Trophoblast cell (in vitro differentiated cells and primary cell): ENCODE measurements around the gene ATF7.

Source experiments
- DNase-seq, 2 donors: peaks; one replicate each; pipeline ENCODE4 v3.0.0-alpha.2; 2016
- H2AFZ ChIP-seq: 2 replicates; pipeline ENCODE4 v1.6.1; 2013; ENCODE audit warnings: low read length, moderate library complexity, mild to moderate bottlenecking; ENCODE audit not compliant: insufficient read depth, poor library complexity
- H2AK5ac ChIP-seq: 2 replicates; pipeline ENCODE4 v1.6.1; 2013; ENCODE audit warnings: mild to moderate bottlenecking, low read length
- H2BK120ac ChIP-seq: 2 replicates; pipeline ENCODE4 v1.6.1; 2013; ENCODE audit warnings: low read length, mild to moderate bottlenecking, moderate library complexity; ENCODE audit not compliant: insufficient read depth, poor library complexity
- H2BK12ac ChIP-seq: 2 replicates; pipeline ENCODE4 v1.6.1; 2013; ENCODE audit warnings: mild to moderate bottlenecking, low read length, moderate library complexity
- H2BK5ac ChIP-seq: 2 replicates; pipeline ENCODE4 v1.6.1; 2013; ENCODE audit warnings: low read length, low read depth, moderate library complexity, mild to moderate bottlenecking; ENCODE audit not compliant: poor library complexity
- H3K14ac ChIP-seq: 2 replicates; pipeline ENCODE4 v1.6.1; 2013; ENCODE audit warnings: mild to moderate bottlenecking, low read length
- H3K18ac ChIP-seq: 2 replicates; pipeline ENCODE4 v1.6.1; 2013; ENCODE audit warnings: mild to moderate bottlenecking, low read length
- H3K23ac ChIP-seq: 2 replicates; pipeline ENCODE4 v1.6.1; 2013; ENCODE audit warnings: low read length
- H3K27ac ChIP-seq: 2 replicates; pipeline ENCODE4 v1.5.1; 2013; ENCODE audit warnings: low read depth, mild to moderate bottlenecking, inconsistent platforms, low read length, moderate library complexity
- H3K27me3 ChIP-seq: 2 replicates; pipeline ENCODE4 v1.6.1; 2013; ENCODE audit warnings: inconsistent platforms, mild to moderate bottlenecking, low read length, moderate library complexity; ENCODE audit not compliant: insufficient read depth
- H3K36me3 ChIP-seq, 2 experiments: 1 replicate in 1 of 2; 2 replicates in 1 of 2; pipeline ENCODE4 v1.6.1; 2013; ENCODE audit warnings: low read length in 2 of 2, mild to moderate bottlenecking in 2 of 2, moderate library complexity in 1 of 2; ENCODE audit not compliant: insufficient read depth in 2 of 2, control insufficient read depth in 1 of 2
- H3K4ac ChIP-seq: 2 replicates; pipeline ENCODE4 v1.6.1; 2013; ENCODE audit warnings: low read depth, mild to moderate bottlenecking, low read length, moderate library complexity
- H3K4me1 ChIP-seq, 2 experiments: 1 replicate in 1 of 2; 2 replicates in 1 of 2; pipeline ENCODE4 v1.6.1; 2013; ENCODE audit warnings: low read length in 2 of 2, mild to moderate bottlenecking in 2 of 2, moderate library complexity in 1 of 2; ENCODE audit not compliant: insufficient read depth in 2 of 2, control insufficient read depth in 1 of 2
- H3K4me2 ChIP-seq: 2 replicates; pipeline ENCODE4 v1.6.1; 2013; ENCODE audit warnings: inconsistent platforms, mild to moderate bottlenecking, low read length, moderate library complexity
- H3K4me3 ChIP-seq: 2 replicates; pipeline ENCODE4 v1.5.1; 2013; ENCODE audit warnings: mild to moderate bottlenecking, low read depth, low read length, inconsistent platforms
- H3K79me1 ChIP-seq: one replicate; pipeline ENCODE4 v1.6.1; 2013; ENCODE audit warnings: low read length
- H3K79me2 ChIP-seq: 2 replicates; pipeline ENCODE4 v1.6.1; 2013; ENCODE audit warnings: low read length, mild to moderate bottlenecking; ENCODE audit not compliant: control insufficient read depth, insufficient read depth, poor library complexity
- H3K9ac ChIP-seq: 2 replicates; pipeline ENCODE4 v1.6.1; 2013; ENCODE audit warnings: mild to moderate bottlenecking, low read length
- H3K9me3 ChIP-seq: 2 replicates; pipeline ENCODE4 v1.6.1; 2013; ENCODE audit warnings: low read depth, mild to moderate bottlenecking, control low read depth, inconsistent platforms, low read length; ENCODE audit not compliant: insufficient read depth
- H4K12ac ChIP-seq: 2 replicates; pipeline ENCODE4 v1.6.1; 2013; ENCODE audit warnings: low read depth, mild to moderate bottlenecking, low read length, moderate library complexity
- H4K8ac ChIP-seq: 2 replicates; pipeline ENCODE4 v1.6.1; 2013; ENCODE audit warnings: low read depth, mild to moderate bottlenecking, low read length, moderate library complexity
- H4K91ac ChIP-seq: one replicate; pipeline ENCODE4 v1.6.1; 2013; ENCODE audit warnings: low read depth, mild to moderate bottlenecking, low read length, moderate library complexity
- WGBS: extraction: QIAGEN DNeasy Blood & Tissue Kit; methylation state at CpG from one replicate; pipeline ENCODE4 v1.1.7; 2013; ENCODE audit warnings: missing lambda C conversion rate; ENCODE audit not compliant: insufficient read length, insufficient coverage; ENCODE audit errors: extremely low coverage; 5-methylcytosine and 5-hydroxymethylcytosine counted together

ATF7 gene

DNA sequence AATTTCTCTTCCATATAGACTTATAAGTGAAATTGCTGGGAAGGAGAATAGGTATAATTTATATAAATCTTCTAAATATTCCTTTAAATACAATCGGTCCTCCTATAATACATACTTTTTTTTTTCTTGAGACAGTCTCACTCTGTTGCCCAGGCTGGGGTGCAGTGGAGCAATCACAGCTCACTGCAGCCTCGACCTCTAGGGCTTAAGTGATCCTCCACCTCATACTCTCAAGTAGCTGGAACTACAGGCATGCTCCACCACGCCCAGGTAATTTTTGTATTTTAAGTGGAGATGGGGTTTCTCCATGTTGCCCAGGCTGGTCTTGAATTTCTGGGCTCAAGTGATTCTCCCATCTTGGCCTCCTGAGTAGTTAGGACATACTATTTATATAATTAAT lies 89.2 kb downstream of the ATF7 start:
- H3K27me3 ChIP-seq, result no peaks in the 10 kb centered on the region
- H3K9me3 ChIP-seq, result no peaks in the 10 kb centered on the region
- H3K14ac ChIP-seq, result no peak overlapping the region
- no peak overlapping the region for H4K8ac ChIP-seq
- no peak overlapping the region for H3K4ac ChIP-seq
- H2AFZ ChIP-seq, result no peak overlapping the region
- no peak overlapping the region for H3K27ac ChIP-seq
- DNase-seq, result no peak
- H3K4me1 ChIP-seq, result peaks cover 0 to 3% of the 10 kb centered on the region in 2 experiments
- no peaks in the 10 kb centered on the region for H3K79me1 ChIP-seq
- H3K79me2 ChIP-seq, result no peaks in the 10 kb centered on the region
- H2BK12ac ChIP-seq, result no peak overlapping the region
- no peak overlapping the region for H3K4me3 ChIP-seq
- H2BK5ac ChIP-seq, result no peak overlapping the region
- no peak overlapping the region for H3K4me2 ChIP-seq
- H4K12ac ChIP-seq, result no peak overlapping the region
- H2BK120ac ChIP-seq, result no peak overlapping the region
- H2AK5ac ChIP-seq, result no peak overlapping the region
- H4K91ac ChIP-seq, result no peak overlapping the region
- no peak overlapping the region for H3K18ac ChIP-seq
- no CpG with 5 or more reads among the region's 3 CpGs for WGBS
- H3K23ac ChIP-seq, result no peak overlapping the region
- H3K36me3 ChIP-seq, result peaks cover 15 to 27% of the 10 kb centered on the region in 2 experiments
- H3K9ac ChIP-seq, result no peak overlapping the region

DNA sequence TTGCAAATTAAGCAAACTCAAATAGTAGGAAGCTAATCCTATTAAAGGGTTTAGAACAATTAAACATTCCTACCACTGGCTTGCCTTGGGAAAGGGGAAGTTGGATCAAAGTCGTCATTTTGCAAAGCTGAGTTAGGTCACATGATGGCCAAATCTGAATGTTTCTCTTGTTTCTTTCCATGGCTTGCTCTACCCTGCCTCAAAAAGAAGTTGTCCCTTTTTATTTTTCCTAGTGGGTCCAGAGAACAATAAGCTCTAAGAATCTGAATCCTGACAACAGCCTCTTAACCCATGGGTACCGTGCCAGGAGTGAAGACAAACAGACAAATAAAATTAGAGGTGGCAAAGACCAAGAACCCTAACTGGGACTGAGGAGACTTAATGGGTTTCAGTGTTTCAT lies 92.7 kb downstream of the ATF7 start:
- Histone ChIP-seq H3K36me3 (peaks cover 22 to 27% of the 10 kb centered on the region in 2 experiments), H3K4ac (no peak overlapping the region), H2BK120ac (no peak overlapping the region), H3K14ac (no peak overlapping the region), H3K23ac (no peak overlapping the region), H3K18ac (no peak overlapping the region), H3K9ac (no peak overlapping the region), H4K12ac (no peak overlapping the region), H3K79me2 (no peaks in the 10 kb centered on the region), H2AK5ac (no peak overlapping the region), H3K4me3 (no peak overlapping the region), H2BK5ac (no peak overlapping the region), H3K79me1 (no peaks in the 10 kb centered on the region), H3K4me2 (no peak overlapping the region), H4K8ac (no peak overlapping the region), H3K27ac (no peak overlapping the region), H2AFZ (no peak overlapping the region), H3K27me3 (no peaks in the 10 kb centered on the region), H4K91ac (no peak overlapping the region), H2BK12ac (no peak overlapping the region), H3K9me3 (no peaks in the 10 kb centered on the region), H3K4me1 (peaks cover 0 to 3% of the 10 kb centered on the region in 2 experiments)
- WGBS, result no CpG with 5 or more reads among the region's 2 CpGs
- peak in 1 of 2 donors; percentile 4 for DNase-seq

DNA sequence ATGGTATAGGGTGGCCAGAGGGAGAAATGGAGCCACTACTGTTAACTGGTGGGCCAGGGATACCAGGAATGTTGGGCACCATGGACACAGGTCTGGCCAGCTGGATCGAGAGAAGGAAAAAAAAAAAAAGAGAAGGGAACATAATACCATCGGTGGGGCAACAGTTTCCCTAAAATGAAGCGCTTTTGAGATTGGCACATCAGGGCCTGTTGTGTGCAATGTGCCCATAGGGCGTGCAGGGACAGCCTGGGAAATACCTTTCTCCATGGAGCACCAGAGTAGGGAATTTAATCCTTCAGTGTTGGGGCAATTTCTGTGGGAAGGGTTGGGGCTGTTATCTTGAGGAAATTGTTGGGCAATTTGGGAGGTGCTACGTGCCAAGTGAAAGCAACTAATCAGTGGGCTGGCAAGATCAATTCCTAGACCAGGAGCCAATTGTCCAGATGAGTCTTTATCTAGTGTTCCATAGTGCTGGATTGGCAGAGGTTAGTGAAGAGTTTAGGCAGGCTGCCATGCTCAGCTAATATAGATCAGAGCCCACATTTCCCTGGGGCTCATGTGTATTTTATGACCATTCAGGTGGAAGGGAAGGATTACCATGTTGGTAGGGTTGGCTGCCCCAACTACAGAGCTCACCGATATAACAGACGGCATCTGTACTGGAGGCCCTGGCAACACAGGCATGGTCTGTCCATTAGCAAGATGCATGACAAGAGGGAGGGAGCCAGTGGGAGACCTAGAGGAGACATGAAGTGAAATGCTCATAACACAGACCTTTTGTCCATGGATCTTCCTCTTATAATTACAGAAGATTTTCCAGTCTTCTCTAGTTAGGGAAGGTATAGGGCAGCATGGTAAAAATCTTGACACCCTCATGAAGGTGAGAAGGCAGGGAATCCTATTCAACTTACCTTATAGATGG lies 93.4 kb downstream of the ATF7 start:
- Histone ChIP-seq H3K4me3 (no peak overlapping the region), H2BK12ac (no peak overlapping the region), H3K9me3 (no peaks in the 10 kb centered on the region), H3K27me3 (no peaks in the 10 kb centered on the region), H3K9ac (no peak overlapping the region), H3K4me2 (no peak overlapping the region), H2AK5ac (no peak overlapping the region), H3K23ac (no peak overlapping the region), H4K8ac (no peak overlapping the region), H3K36me3 (peaks cover 23 to 27% of the 10 kb centered on the region in 2 experiments), H4K12ac (no peak overlapping the region), H3K79me1 (no peaks in the 10 kb centered on the region), H4K91ac (no peak overlapping the region), H2BK120ac (no peak overlapping the region), H2BK5ac (no peak overlapping the region), H3K18ac (no peak overlapping the region), H3K4me1 (no peaks in the 10 kb centered on the region), H3K79me2 (no peaks in the 10 kb centered on the region), H3K14ac (no peak overlapping the region), H3K27ac (no peak overlapping the region), H2AFZ (no peak overlapping the region), H3K4ac (no peak overlapping the region)
- WGBS, result no CpG with 5 or more reads among the region's 7 CpGs
- DNase-seq, result no peak

DNA sequence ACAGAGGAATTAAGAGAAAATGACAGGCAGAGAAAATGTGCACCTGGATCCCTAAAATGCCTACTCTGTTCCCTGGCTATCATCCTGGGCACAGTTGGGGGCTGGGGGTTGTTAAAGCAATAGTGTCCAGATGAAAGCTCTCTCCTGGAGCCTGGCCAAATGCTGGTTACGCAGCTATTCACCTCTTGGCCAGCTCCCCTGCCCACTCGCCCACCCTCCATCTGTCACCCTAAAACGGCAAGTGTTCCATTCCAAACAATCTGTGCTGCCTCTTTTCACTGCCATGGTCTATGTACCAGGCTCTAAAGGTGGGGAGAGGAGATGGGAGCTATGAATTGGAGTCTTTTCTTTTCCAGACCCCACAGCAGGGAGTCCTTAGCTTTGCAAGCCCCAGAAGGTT lies 94.2 kb downstream of the ATF7 start:
- WGBS, result no CpG with 5 or more reads among the region's 3 CpGs
- no peaks in the 10 kb centered on the region for H3K4me1 ChIP-seq
- H3K27me3 ChIP-seq, result no peaks in the 10 kb centered on the region
- H2BK5ac ChIP-seq, result no peak overlapping the region
- H3K4ac ChIP-seq, result no peak overlapping the region
- H3K36me3 ChIP-seq, result peaks cover 27 to 28% of the 10 kb centered on the region in 2 experiments
- no peak for DNase-seq
- no peak overlapping the region for H3K18ac ChIP-seq
- no peak overlapping the region for H2AK5ac ChIP-seq
- no peak overlapping the region for H3K23ac ChIP-seq
- H2AFZ ChIP-seq, result no peak overlapping the region
- no peak overlapping the region for H2BK120ac ChIP-seq
- H3K4me3 ChIP-seq, result no peak overlapping the region
- no peak overlapping the region for H4K91ac ChIP-seq
- no peak overlapping the region for H4K12ac ChIP-seq
- H3K14ac ChIP-seq, result no peak overlapping the region
- no peak overlapping the region for H3K27ac ChIP-seq
- no peaks in the 10 kb centered on the region for H3K79me2 ChIP-seq
- no peak overlapping the region for H3K4me2 ChIP-seq
- H3K79me1 ChIP-seq, result no peaks in the 10 kb centered on the region
- H3K9ac ChIP-seq, result no peak overlapping the region
- H3K9me3 ChIP-seq, result no peaks in the 10 kb centered on the region
- no peak overlapping the region for H4K8ac ChIP-seq
- no peak overlapping the region for H2BK12ac ChIP-seq
